NCI-H146 treated with DMSO at 0.1 percent for 48 hours (cell line): ENCODE measurements around the gene COBL.

Experiments used
- DNase-seq: peaks from one replicate; lab custom pipeline; 2025; ENCODE audit not compliant: unreplicated experiment; lab: John Stamatoyannopoulos, UW

The COBL gene

GRCh38 chr7:51278797-51279196 lies 37.8 kb downstream of the COBL start:
- peak; percentile 35 for DNase-seq

- no peak for DNase-seq
These were observed 39.6 kb downstream of the COBL start for GRCh38 chr7:51276967-51277366.

GRCh38 chr7:51276091-51276605 lies 40.5 kb downstream of the COBL start:
- no peak for DNase-seq

GRCh38 chr7:51275532-51275931 lies 41.1 kb downstream of the COBL start:
- no peak for DNase-seq

GRCh38 chr7:51274955-51275354 lies 41.7 kb downstream of the COBL start:
- DNase-seq = no peak

GRCh38 chr7:51274001-51274400 lies 42.6 kb downstream of the COBL start:
- DNase-seq = no peak

GRCh38 chr7:51273360-51273759 lies 43.2 kb downstream of the COBL start:
- no peak for DNase-seq

- no peak for DNase-seq
These were observed 45.6 kb downstream of the COBL start for GRCh38 chr7:51270965-51271364.

GRCh38 chr7:51269911-51270310 lies 46.7 kb downstream of the COBL start:
- no peak for DNase-seq

- DNase-seq = no peak
These were observed 47.3 kb downstream of the COBL start for GRCh38 chr7:51269321-51269720.

DNA sequence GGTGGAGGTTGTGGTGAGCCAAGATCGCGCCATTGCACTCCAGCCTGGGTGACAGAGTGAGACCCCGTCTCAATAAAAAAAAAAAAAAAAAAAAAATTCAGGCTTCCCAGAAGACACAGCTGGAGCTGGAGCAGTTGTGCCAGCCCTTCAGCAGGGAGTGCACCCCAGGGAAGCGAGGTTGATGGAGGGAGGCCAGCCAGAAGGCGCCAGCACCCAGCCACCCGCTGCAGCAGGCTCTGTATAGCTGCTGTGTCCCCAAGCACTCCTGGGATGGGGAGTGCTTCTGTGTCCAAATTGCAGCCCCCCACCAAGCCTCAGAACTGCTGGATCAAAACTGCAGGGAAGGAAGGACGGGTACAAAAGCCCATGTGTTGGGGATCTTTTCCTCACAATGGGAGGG lies 47.8 kb downstream of the COBL start:
- no peak for DNase-seq

- no peak for DNase-seq
These were observed 49.4 kb downstream of the COBL start for GRCh38 chr7:51267169-51267568.

DNA sequence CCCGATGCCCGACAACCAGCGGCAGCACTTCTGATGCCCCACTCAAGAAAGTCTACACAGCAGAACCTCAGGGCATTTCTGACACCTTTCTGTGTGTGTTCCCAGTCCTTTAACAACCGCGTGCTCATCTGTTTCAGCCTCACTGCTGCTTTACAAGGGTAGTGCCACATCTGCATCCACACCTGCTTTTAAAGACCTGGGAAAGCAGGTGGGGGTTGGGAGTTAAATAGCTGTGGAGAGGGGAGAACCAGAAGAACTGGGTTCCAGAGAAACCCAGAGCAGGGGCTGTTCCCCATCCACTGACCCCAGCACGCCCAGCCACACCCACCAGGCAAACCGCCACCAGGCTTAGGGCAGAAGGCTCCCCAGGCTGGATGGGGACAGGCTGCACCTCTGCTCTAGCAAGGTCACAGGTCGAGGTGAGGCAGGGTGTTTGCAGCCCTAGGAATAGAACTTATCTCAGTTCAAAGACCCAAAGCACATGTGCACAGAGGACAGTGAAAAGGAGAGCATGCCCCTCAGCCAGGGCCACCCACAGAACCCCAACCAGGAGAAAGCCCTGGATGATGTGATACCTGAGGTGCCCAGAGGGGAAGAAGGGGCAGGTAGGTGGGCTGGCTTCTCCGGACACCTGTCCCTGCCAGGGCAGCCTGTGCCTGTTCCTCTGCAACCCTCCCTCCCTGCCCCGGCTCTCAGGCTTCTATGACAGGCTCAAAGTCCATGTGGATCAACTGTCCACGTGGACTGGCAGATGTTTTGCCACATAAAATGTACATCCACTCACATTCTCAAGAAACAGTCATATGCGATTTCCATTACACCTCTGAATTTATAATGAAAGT lies 51.3 kb downstream of the COBL start:
- DNase-seq = no peak

DNA sequence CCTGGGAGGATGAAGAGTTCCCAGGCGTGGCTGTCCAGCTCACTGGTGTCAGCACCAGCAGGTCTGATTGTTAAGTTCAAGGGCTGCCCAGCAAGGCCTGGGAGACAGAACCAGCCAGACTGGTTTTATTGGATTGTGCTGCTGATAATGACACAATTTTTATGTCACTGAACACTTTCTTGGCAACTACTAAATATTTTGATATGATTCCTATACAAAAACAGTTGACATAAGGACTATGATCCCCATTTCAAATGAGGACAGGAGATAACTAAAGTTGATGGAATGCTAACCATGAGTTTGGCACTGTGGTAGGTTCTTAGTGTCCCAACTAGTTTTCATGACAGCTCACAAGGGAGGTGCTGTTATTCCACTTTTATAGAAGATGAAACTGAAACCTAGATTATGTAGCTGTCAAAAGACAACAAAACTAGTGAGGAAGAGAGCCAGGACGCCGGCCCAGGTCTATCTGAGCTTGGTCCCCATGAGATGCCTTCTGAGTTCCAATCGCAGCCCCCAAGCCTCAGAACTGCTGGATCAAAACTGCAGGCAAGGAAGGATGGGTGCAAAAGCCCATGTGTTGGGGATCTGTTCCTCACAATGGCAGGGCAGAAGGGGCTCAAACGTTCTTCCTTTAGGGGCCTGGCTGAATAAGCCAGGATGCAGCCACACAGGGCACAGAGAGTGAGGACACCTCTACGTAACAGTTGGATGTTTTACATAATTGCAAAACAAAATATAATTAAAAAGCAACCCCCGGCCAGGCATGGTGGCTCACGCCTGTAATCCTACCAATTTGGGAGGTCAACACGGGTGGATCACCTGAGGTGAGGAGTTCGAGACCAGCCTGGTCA lies 52.8 kb downstream of the COBL start:
- no peak for DNase-seq

- no peak for DNase-seq
These were observed 53.6 kb downstream of the COBL start for GRCh38 chr7:51262796-51263531.

DNA sequence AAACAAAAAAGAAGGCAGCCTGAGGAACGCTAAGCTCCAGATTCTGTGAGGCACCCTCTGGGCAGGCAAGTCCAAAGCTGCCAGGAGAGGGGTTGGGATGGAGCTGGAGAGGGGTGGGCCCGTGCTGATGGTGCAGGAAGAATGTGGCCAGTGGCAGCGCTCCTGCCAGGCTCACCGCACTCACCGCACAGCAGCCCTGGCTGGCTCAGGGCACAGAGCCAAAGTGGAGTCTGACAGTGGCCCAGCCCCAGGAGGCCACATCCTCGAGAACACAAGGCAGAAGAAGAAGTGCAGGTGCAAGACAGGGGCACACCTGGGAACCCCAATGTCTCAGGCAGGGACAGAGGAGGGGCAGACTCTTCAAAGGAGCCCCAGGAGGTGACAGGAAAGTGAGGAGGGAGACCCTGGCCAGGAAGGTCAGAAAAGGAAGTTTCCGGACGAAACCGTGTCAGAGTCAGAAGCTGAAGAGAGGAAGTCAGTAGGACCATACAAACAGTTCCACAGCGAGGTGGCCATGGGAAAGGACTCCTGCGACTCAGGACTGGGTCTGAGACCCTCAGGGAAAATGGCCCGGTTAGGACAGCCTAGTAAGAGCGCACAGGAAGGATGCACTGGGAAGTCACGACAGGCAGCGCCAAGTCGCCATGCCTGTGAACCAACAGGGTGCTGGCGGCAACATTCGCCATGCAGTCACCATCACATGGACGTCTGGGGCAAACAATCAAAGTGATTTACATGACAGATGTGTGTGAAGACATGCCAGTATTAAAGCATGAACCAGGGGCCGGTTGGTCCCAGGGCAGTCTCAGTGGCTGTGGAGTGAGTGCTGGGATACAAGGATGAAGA lies 54.4 kb downstream of the COBL start:
- no peak for DNase-seq

- DNase-seq = no peak
These were observed 55.3 kb downstream of the COBL start for GRCh38 chr7:51261117-51261835.

GRCh38 chr7:51260516-51260915 lies 56.1 kb downstream of the COBL start:
- no peak for DNase-seq

GRCh38 chr7:51259766-51260165 lies 56.8 kb downstream of the COBL start:
- DNase-seq = no peak

DNA sequence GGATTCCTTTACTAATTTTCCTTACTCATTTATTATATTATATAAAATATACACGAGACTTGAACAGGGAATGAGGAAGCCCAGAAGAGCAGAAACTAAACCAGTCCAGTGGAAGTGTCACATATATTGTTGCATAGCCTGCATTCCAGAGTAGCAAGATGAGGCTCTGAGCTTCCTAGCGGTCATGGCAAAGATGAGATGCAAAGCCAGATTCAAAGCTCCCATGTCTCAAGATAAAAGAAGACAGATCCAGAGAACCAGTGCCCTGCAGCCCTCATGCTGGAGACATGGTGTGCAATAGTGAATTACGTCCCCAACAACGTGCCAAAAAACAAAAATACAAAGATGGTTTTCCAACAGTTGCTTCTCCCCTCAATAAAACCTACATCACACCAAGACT lies 59.7 kb downstream of the COBL start:
- DNase-seq = no peak
